Upper lobe of left lung (tissue), 4 donors: ENCODE measurements around the gene CEP44.

Experiments used
- CTCF ChIP-seq, 6 experiments: fragments of 450-650 bp in 4 of 6; fragments of 200-600 bp in 2 of 6; sonication (generic) in 2 of 6; IDR thresholded peaks; one replicate each; pipeline ENCODE4 v1.5.1; 2016 to 2019; ENCODE audit warnings: antibody characterized with exemption in 6 of 6
- POLR2AphosphoS5 ChIP-seq, 2 donors: sonication (generic); formaldehyde crosslinking; IDR thresholded peaks; one replicate each; pipeline ENCODE4 v1.5.1; 2017; ENCODE audit warnings: antibody characterized with exemption in 2 of 2

GRCh38 chr4:174365018-174365587 is 81.4 kb downstream of the CEP44 start:
- TF ChIP-seq POLR2AphosphoS5 (IDR thresholded peaks at IDR 0.05) (no peak), CTCF (IDR thresholded peaks at IDR 0.05) (peak in 4 of 6 experiments; percentile 20 to 48 (median 44))
